ENCODE data around the gene PHF20. TPM values are rescaled to one million over a fixed set of nuclear protein-coding genes. Genes with fewer than 3 reads are reported as not detected.
A peak's percentile ranks its signal among the peaks of the same experiment; 100 is the strongest.

Gene PHF20
- total and polyA plus RNA-seq, 2 of the 13 experiments (the other 11 are each of a cell fraction or from before 2014, with no cell fraction given): 22.8 to 34.1 TPM

DNA sequence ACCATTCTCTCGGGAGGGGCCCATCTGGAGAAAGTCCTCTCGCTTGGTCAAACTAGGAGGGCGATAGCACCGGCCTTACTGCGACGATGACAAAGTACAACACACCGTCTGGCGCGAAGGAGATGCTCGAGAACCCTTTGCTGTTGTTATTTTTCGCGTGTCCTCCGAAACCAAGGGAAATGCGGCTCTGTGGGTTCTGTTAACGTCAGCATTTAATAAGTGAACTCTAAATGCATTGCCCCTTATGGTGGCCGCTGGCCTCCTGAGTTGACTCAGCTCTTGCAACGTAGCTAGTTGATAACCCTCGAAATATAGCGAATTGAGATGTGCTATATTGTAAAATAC is 183.1 kb downstream of the PHF20 start (continued):
- TF ChIP-seq, protein P1, sequence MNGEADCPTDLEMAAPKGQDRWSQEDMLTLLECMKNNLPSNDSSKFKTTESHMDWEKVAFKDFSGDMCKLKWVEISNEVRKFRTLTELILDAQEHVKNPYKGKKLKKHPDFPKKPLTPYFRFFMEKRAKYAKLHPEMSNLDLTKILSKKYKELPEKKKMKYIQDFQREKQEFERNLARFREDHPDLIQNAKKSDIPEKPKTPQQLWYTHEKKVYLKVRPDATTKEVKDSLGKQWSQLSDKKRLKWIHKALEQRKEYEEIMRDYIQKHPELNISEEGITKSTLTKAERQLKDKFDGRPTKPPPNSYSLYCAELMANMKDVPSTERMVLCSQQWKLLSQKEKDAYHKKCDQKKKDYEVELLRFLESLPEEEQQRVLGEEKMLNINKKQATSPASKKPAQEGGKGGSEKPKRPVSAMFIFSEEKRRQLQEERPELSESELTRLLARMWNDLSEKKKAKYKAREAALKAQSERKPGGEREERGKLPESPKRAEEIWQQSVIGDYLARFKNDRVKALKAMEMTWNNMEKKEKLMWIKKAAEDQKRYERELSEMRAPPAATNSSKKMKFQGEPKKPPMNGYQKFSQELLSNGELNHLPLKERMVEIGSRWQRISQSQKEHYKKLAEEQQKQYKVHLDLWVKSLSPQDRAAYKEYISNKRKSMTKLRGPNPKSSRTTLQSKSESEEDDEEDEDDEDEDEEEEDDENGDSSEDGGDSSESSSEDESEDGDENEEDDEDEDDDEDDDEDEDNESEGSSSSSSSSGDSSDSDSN (CRISPR knock-in tag; IDR thresholded peaks at IDR 0.05): no peak
- TF ChIP-seq, protein P2, sequence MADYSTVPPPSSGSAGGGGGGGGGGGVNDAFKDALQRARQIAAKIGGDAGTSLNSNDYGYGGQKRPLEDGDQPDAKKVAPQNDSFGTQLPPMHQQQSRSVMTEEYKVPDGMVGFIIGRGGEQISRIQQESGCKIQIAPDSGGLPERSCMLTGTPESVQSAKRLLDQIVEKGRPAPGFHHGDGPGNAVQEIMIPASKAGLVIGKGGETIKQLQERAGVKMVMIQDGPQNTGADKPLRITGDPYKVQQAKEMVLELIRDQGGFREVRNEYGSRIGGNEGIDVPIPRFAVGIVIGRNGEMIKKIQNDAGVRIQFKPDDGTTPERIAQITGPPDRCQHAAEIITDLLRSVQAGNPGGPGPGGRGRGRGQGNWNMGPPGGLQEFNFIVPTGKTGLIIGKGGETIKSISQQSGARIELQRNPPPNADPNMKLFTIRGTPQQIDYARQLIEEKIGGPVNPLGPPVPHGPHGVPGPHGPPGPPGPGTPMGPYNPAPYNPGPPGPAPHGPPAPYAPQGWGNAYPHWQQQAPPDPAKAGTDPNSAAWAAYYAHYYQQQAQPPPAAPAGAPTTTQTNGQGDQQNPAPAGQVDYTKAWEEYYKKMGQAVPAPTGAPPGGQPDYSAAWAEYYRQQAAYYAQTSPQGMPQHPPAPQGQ (CRISPR knock-in tag; IDR thresholded peaks at IDR 0.05; ENCODE audit: borderline replicate concordance): 0 out of 2 replicates have a peak, but pooled peaks have one; percentile 5
- TF ChIP-seq TOE1 (CRISPR knock-in tag; IDR thresholded peaks at IDR 0.05) (no peak), EHMT2 (IDR thresholded peaks at IDR 0.05; ENCODE audit: borderline replicate concordance, low read depth, low read length) (0 out of 2 replicates have a peak, but pooled peaks have one; percentile 9), FOXA3 (CRISPR knock-in tag; IDR thresholded peaks at IDR 0.05) (no peak), ZNF746 (CRISPR knock-in tag; IDR thresholded peaks at IDR 0.05) (0 out of 2 replicates have a peak, but pooled peaks have one; percentile 5), SUZ12 (IDR thresholded peaks at IDR 0.05; ENCODE audit: low read depth, low read length) (no peak), CREB1 (IDR thresholded peaks at IDR 0.05) (no peak), CREB1 (CRISPR knock-in tag; IDR thresholded peaks at IDR 0.05) (no peak), ZNF3 (CRISPR knock-in tag; IDR thresholded peaks at IDR 0.05) (no peak), KLF9 (CRISPR knock-in tag; IDR thresholded peaks at IDR 0.05; ENCODE audit: low read depth) (no peak), ZNF253 (CRISPR knock-in tag; IDR thresholded peaks at IDR 0.05; ENCODE audit: borderline replicate concordance) (0 out of 2 replicates have a peak, but pooled peaks have one; percentile 8), ZNF235 (CRISPR knock-in tag; IDR thresholded peaks at IDR 0.05; ENCODE audit: borderline replicate concordance) (peak; percentile 3; the same call in 1 of the 2 replicates), KDM6A (CRISPR knock-in tag; IDR thresholded peaks at IDR 0.05; ENCODE audit: low read depth) (no peak), ZNF326 (CRISPR knock-in tag; IDR thresholded peaks at IDR 0.05; ENCODE audit: borderline replicate concordance) (no peak; the same call in 1 of the 2 replicates), SNAPC2 (CRISPR knock-in tag; IDR thresholded peaks at IDR 0.05) (no peak), HNRNPK (IDR thresholded peaks at IDR 0.05; ENCODE audit: low read depth, low read length, poor library complexity, severe bottlenecking) (no peak), NFIB (CRISPR knock-in tag; IDR thresholded peaks at IDR 0.05; ENCODE audit: borderline replicate concordance) (no peak)
- TF ChIP-seq, protein P3, sequence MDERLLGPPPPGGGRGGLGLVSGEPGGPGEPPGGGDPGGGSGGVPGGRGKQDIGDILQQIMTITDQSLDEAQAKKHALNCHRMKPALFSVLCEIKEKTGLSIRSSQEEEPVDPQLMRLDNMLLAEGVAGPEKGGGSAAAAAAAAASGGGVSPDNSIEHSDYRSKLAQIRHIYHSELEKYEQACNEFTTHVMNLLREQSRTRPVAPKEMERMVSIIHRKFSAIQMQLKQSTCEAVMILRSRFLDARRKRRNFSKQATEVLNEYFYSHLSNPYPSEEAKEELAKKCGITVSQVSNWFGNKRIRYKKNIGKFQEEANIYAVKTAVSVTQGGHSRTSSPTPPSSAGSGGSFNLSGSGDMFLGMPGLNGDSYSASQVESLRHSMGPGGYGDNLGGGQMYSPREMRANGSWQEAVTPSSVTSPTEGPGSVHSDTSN (CRISPR knock-in tag; IDR thresholded peaks at IDR 0.05): 0 out of 2 replicates have a peak, but pooled peaks have one; percentile 7
- TF ChIP-seq, protein P4, sequence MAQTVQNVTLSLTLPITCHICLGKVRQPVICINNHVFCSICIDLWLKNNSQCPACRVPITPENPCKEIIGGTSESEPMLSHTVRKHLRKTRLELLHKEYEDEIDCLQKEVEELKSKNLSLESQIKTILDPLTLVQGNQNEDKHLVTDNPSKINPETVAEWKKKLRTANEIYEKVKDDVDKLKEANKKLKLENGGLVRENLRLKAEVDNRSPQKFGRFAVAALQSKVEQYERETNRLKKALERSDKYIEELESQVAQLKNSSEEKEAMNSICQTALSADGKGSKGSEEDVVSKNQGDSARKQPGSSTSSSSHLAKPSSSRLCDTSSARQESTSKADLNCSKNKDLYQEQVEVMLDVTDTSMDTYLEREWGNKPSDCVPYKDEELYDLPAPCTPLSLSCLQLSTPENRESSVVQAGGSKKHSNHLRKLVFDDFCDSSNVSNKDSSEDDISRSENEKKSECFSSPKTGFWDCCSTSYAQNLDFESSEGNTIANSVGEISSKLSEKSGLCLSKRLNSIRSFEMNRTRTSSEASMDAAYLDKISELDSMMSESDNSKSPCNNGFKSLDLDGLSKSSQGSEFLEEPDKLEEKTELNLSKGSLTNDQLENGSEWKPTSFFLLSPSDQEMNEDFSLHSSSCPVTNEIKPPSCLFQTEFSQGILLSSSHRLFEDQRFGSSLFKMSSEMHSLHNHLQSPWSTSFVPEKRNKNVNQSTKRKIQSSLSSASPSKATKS (CRISPR knock-in tag; IDR thresholded peaks at IDR 0.05): peak; percentile 96
